IPS-18c (cell line): Measurements from ENCODE around the gene NPB.

Source experiments
- H3K4me3 ChIP-seq: 2 replicates; pipeline ENCODE4 v1.7.0; 2013; ENCODE audit warnings: low read depth, mild to moderate bottlenecking, low read length, moderate library complexity; ENCODE audit not compliant: insufficient read depth
- H3K9me3 ChIP-seq: one replicate; pipeline ENCODE4 v1.6.1; 2013; ENCODE audit warnings: mild to moderate bottlenecking, low read length, moderate library complexity; ENCODE audit not compliant: control insufficient read depth, insufficient read depth

NPB gene

GRCh38 chr17:81889602-81890001 lies 12.4 kb upstream of the NPB start:
- no peaks in the 10 kb centered on the region for H3K9me3 ChIP-seq
- H3K4me3 ChIP-seq, result no peak overlapping the region

- Histone ChIP-seq H3K4me3 (peak overlapping the region; percentile 83), H3K9me3 (no peaks in the 10 kb centered on the region)
These were observed 11.4 kb upstream of the NPB start for GRCh38 chr17:81890447-81891302.

DNA sequence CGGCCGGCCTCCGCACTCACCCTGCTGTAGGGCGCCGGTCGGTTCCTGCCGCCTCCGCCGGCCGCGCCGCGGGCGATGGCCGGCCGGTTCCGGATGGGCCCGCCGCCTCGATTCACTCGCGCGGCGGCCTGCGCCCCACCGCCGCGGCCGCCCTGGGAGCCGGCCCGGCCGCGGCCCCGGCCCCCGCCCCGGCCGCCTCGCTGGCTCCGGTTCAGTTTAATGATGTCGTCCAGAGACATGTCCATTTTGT lies 10.8 kb upstream of the NPB start:
- Histone ChIP-seq H3K9me3 (no peaks in the 10 kb centered on the region), H3K4me3 (peak overlapping the region; percentile 83)

GRCh38 chr17:81895400-81895799 lies 6.6 kb upstream of the NPB start:
- no peaks in the 10 kb centered on the region for H3K9me3 ChIP-seq
- H3K4me3 ChIP-seq, result no peak overlapping the region

GRCh38 chr17:81898029-81898866 lies 3.8 kb upstream of the NPB start:
- Histone ChIP-seq H3K4me3 (no peak overlapping the region), H3K9me3 (no peaks in the 10 kb centered on the region)

GRCh38 chr17:81898885-81899284 lies 3.2 kb upstream of the NPB start:
- no peak overlapping the region for H3K4me3 ChIP-seq
- H3K9me3 ChIP-seq, result no peaks in the 10 kb centered on the region

GRCh38 chr17:81899514-81900166 lies 2.4 kb upstream of the NPB start:
- Histone ChIP-seq H3K9me3 (no peaks in the 10 kb centered on the region), H3K4me3 (no peak overlapping the region)

DNA sequence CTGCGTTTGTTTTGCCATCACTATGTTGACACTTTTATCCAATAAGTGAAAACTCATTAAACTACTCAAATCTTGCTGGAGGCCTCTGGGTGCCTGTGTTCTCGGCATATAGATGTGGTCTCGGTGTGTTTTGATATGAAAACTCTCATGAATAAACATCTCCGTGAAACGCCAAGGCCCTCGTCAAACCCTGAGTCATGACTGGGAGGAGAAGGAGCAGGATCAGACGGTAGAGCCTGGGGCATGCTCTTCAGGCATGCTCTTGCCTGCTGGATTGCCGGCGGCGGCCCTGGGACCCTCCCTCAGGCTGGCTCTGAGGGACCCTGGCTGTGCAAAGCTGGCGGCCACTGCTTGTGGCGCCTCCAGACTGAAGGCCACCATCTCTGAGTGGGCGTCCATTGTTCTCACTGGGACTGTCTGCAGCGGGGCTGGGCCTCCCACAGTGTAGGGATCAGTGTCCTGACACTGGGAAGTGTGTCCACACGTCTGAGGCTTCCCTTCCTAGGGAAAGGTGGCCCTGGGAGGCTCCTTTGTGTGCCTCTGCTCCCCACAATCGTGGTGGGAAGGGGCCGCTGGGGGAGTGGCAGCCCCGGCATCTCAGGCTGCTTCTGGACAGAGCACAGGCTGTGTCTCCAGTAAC lies 1.7 kb upstream of the NPB start:
- H3K4me3 ChIP-seq, result no peak overlapping the region
- no peaks in the 10 kb centered on the region for H3K9me3 ChIP-seq

DNA sequence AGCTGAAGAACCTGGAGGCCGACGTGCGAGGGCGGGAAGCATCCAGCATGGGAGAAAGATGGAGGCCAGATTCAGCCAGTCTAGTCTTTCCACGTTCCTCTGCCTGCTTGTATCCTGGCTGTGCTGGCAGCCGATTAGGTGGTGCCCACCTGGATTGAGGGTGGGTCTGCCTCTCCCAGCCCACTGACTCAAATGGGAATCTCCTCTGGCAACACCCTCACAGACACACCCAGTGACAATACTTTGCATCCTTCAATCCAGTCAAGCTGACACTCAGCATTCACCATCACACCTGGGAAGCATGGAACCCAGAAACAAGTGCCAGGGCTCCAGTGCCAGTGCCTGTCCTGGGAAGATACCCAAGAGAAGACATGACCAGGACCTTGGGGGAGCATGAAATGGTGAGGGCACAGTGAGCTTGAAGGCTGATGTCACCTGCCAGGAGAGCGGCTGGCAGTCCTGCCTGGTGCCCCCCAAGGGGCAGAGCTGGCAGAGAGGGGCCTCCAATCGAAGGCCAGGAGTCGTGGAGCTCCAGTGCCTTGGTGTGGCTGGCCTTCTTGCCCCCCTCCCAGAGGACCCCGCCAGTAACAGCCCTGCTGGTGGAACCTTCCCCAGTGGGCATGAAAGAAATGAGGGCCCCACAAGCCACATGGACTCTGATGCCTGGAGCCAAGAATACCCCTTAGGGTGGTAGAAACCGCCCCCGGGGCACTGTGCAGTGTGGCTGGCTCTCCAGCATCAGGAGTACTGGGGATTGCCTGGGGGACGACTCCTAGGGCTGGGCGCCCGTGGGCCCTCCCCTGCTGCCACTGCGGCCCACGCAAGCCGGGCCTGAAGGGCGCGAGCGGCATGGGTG lies 643 bp upstream of the NPB start:
- no peaks in the 10 kb centered on the region for H3K9me3 ChIP-seq
- H3K4me3 ChIP-seq, result peak overlapping the region; percentile 55; the same call in 1 of the 2 replicates

DNA sequence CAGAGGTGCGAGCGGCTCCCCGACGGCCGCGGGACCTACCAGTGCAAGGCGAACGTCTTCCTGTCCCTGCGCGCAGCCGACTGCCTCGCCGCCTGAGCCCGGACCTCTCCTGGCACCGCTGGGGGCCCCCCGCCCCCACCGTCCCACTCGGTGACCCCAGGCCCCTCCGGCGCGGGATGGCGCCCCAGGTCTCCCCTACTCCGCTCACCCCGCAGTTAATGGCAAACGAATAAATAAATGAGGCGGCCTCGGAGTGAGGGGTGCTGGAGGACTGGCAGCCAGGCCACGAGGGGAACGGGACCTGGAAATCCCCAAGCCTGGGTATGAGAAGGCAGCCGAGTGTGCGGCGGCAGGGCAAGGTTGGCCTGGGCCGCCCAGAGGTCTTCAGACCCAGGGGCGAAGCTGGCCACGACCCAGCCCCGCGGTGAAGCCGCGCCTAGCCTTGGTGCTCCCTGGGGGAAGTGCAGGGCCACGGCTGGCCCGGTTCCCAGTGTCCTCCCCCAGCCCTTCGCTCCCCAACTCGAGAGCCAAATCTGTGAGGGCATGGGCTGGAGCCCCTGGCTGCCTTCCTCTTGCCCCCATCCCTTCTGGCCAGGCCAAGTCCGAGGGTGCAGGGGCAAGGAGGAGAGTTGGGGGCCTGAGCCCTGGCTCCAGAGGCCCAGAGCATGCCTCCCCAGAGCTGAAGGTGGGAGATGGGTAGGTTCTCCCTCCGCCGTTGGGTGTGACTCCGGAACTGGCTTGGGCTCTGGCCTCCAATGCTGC lies 796 bp downstream of the NPB start:
- Histone ChIP-seq H3K9me3 (no peaks in the 10 kb centered on the region), H3K4me3 (peak overlapping the region; percentile 55)

DNA sequence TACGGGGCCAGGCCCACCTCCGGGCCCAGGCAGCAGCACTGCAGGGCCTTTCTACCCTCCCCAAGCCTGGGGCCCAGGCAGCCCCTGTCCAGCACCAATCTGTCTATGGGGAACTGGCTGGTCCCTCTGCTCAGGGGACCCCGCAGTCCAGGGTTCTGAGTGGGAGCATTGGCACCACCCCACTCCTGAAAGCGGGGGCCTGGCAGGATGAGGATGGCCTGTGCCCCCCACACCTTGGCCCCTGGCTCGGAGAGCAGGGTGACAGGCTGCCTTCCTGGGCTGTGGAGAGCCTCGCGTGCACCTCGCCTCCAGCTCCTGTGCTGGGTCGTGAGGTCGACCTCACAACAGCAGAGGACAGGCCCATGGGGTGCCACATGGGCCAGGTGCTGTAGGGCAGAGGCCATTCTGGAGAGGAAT lies 1.4 kb downstream of the NPB start:
- Histone ChIP-seq H3K4me3 (no peak overlapping the region), H3K9me3 (no peaks in the 10 kb centered on the region)

- Histone ChIP-seq H3K4me3 (no peak overlapping the region), H3K9me3 (no peaks in the 10 kb centered on the region)
These were observed 2.0 kb downstream of the NPB start for GRCh38 chr17:81903896-81904599.

DNA sequence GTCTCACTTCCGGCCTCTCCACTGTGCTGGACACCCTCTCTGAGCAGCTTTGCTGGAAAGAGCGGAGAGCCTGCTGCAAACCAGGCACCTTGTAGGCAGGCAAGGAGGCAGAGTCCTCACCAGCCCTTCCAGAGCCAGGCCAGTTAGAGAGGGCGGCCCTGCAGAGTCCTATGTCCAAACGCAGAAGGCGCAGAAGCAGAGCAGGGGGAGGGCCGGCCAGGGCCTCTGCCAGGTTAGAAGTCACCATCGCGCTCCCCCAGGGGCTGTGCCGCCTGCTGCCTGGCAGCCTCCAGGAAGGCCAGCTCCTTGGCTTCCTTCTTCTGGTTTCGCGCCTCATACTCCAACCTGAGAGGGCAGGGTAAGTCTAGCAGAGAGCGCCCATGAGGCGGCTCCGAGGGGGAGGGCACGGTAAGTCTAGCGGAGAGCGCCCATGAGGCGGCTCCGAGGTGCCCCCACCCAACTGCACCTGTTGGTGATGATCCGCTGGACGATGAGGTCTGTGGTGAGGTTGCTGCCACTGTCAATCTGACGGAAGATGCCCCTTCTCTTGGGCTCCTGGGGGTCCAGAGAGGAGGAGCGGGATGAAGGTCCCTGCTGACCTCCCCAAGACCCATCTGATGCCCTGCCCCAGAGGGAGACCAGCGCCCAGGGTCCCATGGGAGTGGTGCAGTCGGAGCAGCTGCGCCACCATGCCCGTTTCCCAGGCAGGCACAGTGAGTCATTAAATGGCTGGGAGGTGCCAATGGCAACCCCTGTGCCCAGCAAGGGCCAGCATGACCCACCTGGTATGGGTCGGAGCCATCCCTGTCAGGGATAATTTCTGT lies 2.8 kb downstream of the NPB start:
- no peak overlapping the region for H3K4me3 ChIP-seq
- H3K9me3 ChIP-seq, result no peaks in the 10 kb centered on the region

DNA sequence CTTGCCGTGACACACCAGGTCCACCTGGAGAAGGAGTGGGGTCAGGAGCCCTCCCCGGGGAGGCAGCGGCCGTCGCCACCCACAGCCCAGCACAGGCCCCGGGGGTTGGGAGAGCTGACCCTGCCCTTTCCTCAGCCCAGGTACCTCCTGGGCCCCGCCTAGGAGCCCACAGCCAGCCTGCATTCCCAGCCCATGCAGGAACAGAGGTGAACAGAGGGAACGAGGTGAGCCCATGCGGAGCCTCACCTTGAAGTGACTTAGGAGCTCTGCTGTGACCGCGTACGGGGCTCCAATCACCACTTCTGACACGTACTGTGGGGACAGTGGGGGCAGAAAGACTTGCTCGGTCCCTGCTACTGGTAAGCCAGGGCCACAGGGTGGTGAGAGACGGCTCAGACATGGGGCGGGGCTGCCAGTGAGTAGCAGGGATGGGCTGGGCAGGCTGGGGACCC lies 3.4 kb downstream of the NPB start:
- no peak overlapping the region for H3K4me3 ChIP-seq
- H3K9me3 ChIP-seq, result no peaks in the 10 kb centered on the region

GRCh38 chr17:81905993-81906392 lies 4.0 kb downstream of the NPB start:
- peaks cover 2% of the 10 kb centered on the region for H3K9me3 ChIP-seq
- no peak overlapping the region for H3K4me3 ChIP-seq
